Transverse colon (tissue), 4 donors: Measurements from ENCODE around the gene VMP1.

Experiments
- EP300 ChIP-seq: sonication (generic); formaldehyde crosslinking; IDR thresholded peaks from one replicate; pipeline ENCODE4 v1.6.1; 2017; ENCODE audit warnings: antibody characterized with exemption, low read depth
- POLR2A ChIP-seq: fragments of 450-650 bp; IDR thresholded peaks from one replicate; pipeline ENCODE4 v1.6.1; 2016; ENCODE audit warnings: antibody characterized with exemption, mild to moderate bottlenecking, moderate library complexity
- POLR2AphosphoS5 ChIP-seq, 3 donors: sonication (generic); formaldehyde crosslinking; IDR thresholded peaks; one replicate each; pipeline ENCODE4 v1.6.1; 2016; ENCODE audit warnings: antibody characterized with exemption in 3 of 3
- TF ChIP-seq, protein P1 (sequence below), 5 experiments: fragments of 200-600 bp in 3 of 5; fragments of 450-650 bp in 2 of 5; sonication (generic) in 3 of 5; IDR thresholded peaks; 1 replicate in 2 of 5; 2 replicates in 3 of 5; pipeline ENCODE4 v1.5.1; 2016 to 2017; ENCODE audit warnings: antibody characterized with exemption in 5 of 5, inconsistent platforms in 3 of 5, mild to moderate bottlenecking in 2 of 5, moderate library complexity in 1 of 5

DNA sequence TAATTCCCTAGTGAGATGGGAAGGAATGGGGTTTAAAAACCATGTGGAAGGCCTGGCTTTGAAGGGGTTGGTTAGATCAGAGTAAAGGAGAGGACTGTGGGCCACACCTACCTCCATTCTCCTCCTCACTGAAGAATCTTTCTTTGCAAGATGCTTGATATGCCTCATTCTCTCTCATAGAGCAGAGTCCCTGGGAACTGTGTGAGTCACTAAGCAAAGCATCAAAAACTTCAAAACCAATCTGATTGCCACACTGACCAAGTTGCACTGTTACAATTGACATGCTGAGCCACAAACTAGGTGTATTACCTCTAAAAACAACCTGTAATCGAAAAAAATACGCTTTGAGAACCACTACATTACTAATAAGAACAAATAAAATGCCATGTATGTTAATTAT, 183.3 kb downstream of the VMP1 start:
- TF ChIP-seq, protein P1, sequence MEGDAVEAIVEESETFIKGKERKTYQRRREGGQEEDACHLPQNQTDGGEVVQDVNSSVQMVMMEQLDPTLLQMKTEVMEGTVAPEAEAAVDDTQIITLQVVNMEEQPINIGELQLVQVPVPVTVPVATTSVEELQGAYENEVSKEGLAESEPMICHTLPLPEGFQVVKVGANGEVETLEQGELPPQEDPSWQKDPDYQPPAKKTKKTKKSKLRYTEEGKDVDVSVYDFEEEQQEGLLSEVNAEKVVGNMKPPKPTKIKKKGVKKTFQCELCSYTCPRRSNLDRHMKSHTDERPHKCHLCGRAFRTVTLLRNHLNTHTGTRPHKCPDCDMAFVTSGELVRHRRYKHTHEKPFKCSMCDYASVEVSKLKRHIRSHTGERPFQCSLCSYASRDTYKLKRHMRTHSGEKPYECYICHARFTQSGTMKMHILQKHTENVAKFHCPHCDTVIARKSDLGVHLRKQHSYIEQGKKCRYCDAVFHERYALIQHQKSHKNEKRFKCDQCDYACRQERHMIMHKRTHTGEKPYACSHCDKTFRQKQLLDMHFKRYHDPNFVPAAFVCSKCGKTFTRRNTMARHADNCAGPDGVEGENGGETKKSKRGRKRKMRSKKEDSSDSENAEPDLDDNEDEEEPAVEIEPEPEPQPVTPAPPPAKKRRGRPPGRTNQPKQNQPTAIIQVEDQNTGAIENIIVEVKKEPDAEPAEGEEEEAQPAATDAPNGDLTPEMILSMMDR (IDR thresholded peaks at IDR 0.05): no peak
- TF ChIP-seq EP300: no peak
- TF ChIP-seq POLR2A: no peak
- no peak for TF ChIP-seq POLR2AphosphoS5 (IDR thresholded peaks at IDR 0.05)
